HCT116 (cell line): ENCODE measurements around the gene SPEM1. TPM values are rescaled to one million over a fixed set of nuclear protein-coding genes. Genes with fewer than 3 reads are reported as not detected.

Experiments
- ATAC-seq: fragments of 200-7000 bp; cut with Tn5 transposase; 2 replicates; pipeline ENCODE4 v1.9.1; 2020; ENCODE audit warnings: mild to moderate bottlenecking, moderate library complexity
- BruUV-seq: library from RNA; stranded (reverse); fragments of 400-500 nt; replicated peaks from 2 replicates; lab custom pipeline; 2021; lab: Mats Ljungman, UMichigan
- CTCF ChIA-PET: fragments of 300-600 bp; sonication (Branson Sonifier 250); formaldehyde crosslinking; loops from one replicate; lab custom pipeline; 2021; ENCODE audit warnings: antibody characterized with exemption; lab: Charles Lee
- POLR2A ChIA-PET: fragments of 300-600, 350-600 bp; sonication (Branson Sonifier 250); formaldehyde crosslinking; loops from one replicate; lab custom pipeline; 2021; ENCODE audit warnings: antibody characterized with exemption; lab: Charles Lee
- RAD21 ChIA-PET, 2 experiments: fragments of 300-600 bp; sonication (Branson Sonifier 250); formaldehyde crosslinking; loops; one replicate each; lab custom pipeline; 2023; ENCODE audit warnings: low total read pairs in 2 of 2; ENCODE audit not compliant: uncharacterized antibody in 2 of 2, unreplicated experiment in 2 of 2, low non-redundant PET in 1 of 2; lab: Charles Lee
- DNase-seq: peaks from one replicate; pipeline ENCODE4 v3.0.0-alpha.2; 2010; ENCODE audit warnings: low read depth, low spot score
- H2AFZ ChIP-seq: fragments of 200-600 bp; shearing (Covaris generic), sonication (generic); 2 replicates; pipeline ENCODE4 v1.6.1; 2017; ENCODE audit warnings: low read depth, mixed run types, mixed read lengths, antibody characterized with exemption, low read length; ENCODE audit not compliant: poor library complexity, severe bottlenecking
- H3K27ac ChIP-seq: 2 replicates; pipeline ENCODE4 v1.5.1; 2012; ENCODE audit warnings: low read depth, low read length
- H3K27me3 ChIP-seq: fragments of 200-600 bp; sonication (generic); 2 replicates; pipeline ENCODE4 v1.6.1; 2016; ENCODE audit warnings: mixed run types, low read length, mixed read lengths; ENCODE audit not compliant: insufficient read depth
- H3K36me3 ChIP-seq, 2 experiments: fragments of 200-500 bp in 1 of 2; fragments of 200-600 bp in 1 of 2; sonication (Bioruptor generic) in 1 of 2; sonication (generic) in 1 of 2; 2 replicates each; pipeline versions ENCODE4 v1.5.1 to v1.6.1; 2014 to 2016; ENCODE audit warnings: low read length in 2 of 2, inconsistent platforms in 1 of 2, mixed read lengths in 1 of 2, mixed run types in 1 of 2; ENCODE audit not compliant: insufficient read depth in 2 of 2, control insufficient read depth in 1 of 2
- H3K4me1 ChIP-seq, 2 experiments: fragments of 200-600 bp in 1 of 2; sonication (generic) in 1 of 2; 2 replicates each; pipeline versions ENCODE4 v1.5.1 to v1.6.1; 2012 to 2017; ENCODE audit warnings: low read length in 2 of 2, inconsistent platforms in 1 of 2, mild to moderate bottlenecking in 1 of 2, mixed read lengths in 1 of 2, mixed run types in 1 of 2, moderate library complexity in 1 of 2; ENCODE audit not compliant: insufficient read depth in 2 of 2, control insufficient read depth in 1 of 2
- H3K4me2 ChIP-seq: fragments of 200-600 bp; sonication (generic); 2 replicates; pipeline ENCODE4 v1.6.1; 2017; ENCODE audit warnings: mixed run types, low read length, mixed read lengths
- H3K4me3 ChIP-seq, 2 experiments: fragments of 200-600 bp in 1 of 2; sonication (generic) in 1 of 2; replicated peaks in 1 of 2; 2 replicates each; pipeline ENCODE4 v1.5.1; 2011 to 2016; ENCODE audit warnings: low read length in 2 of 2, control low read depth in 1 of 2, low read depth in 1 of 2, mild to moderate bottlenecking in 1 of 2, mixed read lengths in 1 of 2, mixed run types in 1 of 2
- H3K79me2 ChIP-seq: fragments of 200-600 bp; sonication (generic); 2 replicates; pipeline ENCODE4 v1.6.1; 2017; ENCODE audit warnings: mild to moderate bottlenecking, mixed run types, low read length, moderate library complexity, mixed read lengths; ENCODE audit not compliant: insufficient read depth
- H3K9ac ChIP-seq: fragments of 200-600 bp; sonication (generic); 2 replicates; pipeline ENCODE4 v1.6.1; 2016; ENCODE audit warnings: low read length, mixed read lengths
- H3K9me2 ChIP-seq: fragments of 200-600 bp; sonication (generic), shearing (Covaris generic); 2 replicates; pipeline ENCODE4 v1.6.1; 2017; ENCODE audit warnings: mixed run types, mild to moderate bottlenecking, moderate library complexity; ENCODE audit not compliant: insufficient read depth
- H3K9me3 ChIP-seq, 2 experiments: fragments of 200-500 bp in 1 of 2; fragments of 200-600 bp in 1 of 2; sonication (Bioruptor generic) in 1 of 2; sonication (generic) in 1 of 2; 2 replicates each; pipeline ENCODE4 v1.6.1; 2014 to 2017; ENCODE audit warnings: low read length in 2 of 2, mixed read lengths in 2 of 2, inconsistent platforms in 1 of 2, low read depth in 1 of 2, mild to moderate bottlenecking in 1 of 2, mixed run types in 1 of 2, moderate library complexity in 1 of 2; ENCODE audit not compliant: control insufficient read depth in 1 of 2, insufficient read depth in 1 of 2
- H4K20me1 ChIP-seq: fragments of 200-600 bp; sonication (generic), shearing (Covaris generic); 2 replicates; pipeline ENCODE4 v1.6.1; 2017; ENCODE audit warnings: mixed run types, mild to moderate bottlenecking, moderate library complexity; ENCODE audit not compliant: insufficient read depth
- CBX3 ChIP-seq: IDR thresholded peaks from 2 replicates; pipeline ENCODE4 v1.6.1; 2012; ENCODE audit warnings: low read depth
- ELF1 ChIP-seq: IDR thresholded peaks from 2 replicates; pipeline ENCODE4 v1.6.1; 2012; ENCODE audit warnings: low read depth, borderline replicate concordance
- JUND ChIP-seq: IDR thresholded peaks from 2 replicates; pipeline ENCODE4 v1.6.1; 2012
- POLR2AphosphoS5 ChIP-seq: IDR thresholded peaks from 2 replicates; pipeline ENCODE4 v1.6.1; 2011; ENCODE audit warnings: mild to moderate bottlenecking, low read depth, low read length, moderate library complexity
- RAD21 ChIP-seq: IDR thresholded peaks from 2 replicates; pipeline ENCODE4 v1.6.1; 2012; ENCODE audit warnings: low read depth, mild to moderate bottlenecking
- SIN3A ChIP-seq: IDR thresholded peaks from 2 replicates; pipeline ENCODE4 v1.6.1; 2012; ENCODE audit warnings: low read depth
- SRF ChIP-seq: IDR thresholded peaks from 2 replicates; pipeline ENCODE4 v1.6.1; 2012; ENCODE audit warnings: low read depth
- TCF7L2 ChIP-seq: IDR thresholded peaks from 2 replicates; pipeline ENCODE4 v1.7.0; 2011; ENCODE audit warnings: borderline replicate concordance, inconsistent platforms; ENCODE audit not compliant: insufficient read depth, insufficient read length; ENCODE audit errors: extremely low read depth
- ZNF274 ChIP-seq: fragments of 200-500 bp; sonication (Bioruptor generic); IDR thresholded peaks from 2 replicates; pipeline ENCODE4 v1.6.1; 2014; ENCODE audit warnings: mild to moderate bottlenecking, low read depth, low read length, inconsistent platforms
- intact Hi-C: fragments of 100-400 bp; cut with micrococcal nuclease; formaldehyde crosslinking; loops from 2 replicates; pipeline ENCODE4 v1.10.0; 2022
- total RNA-seq: library from RNA; stranded (reverse); gene quantifications from one replicate; pipeline ENCODE4 v1.2.1, GENCODE V29; 2021; ENCODE audit not compliant: unreplicated experiment
- TF ChIP-seq, protein P1 (sequence below), 3 experiments: fragments of 200-600 bp in 1 of 3; sonication (generic) in 1 of 3; IDR thresholded peaks in 2 of 3; conservative IDR thresholded peaks in 1 of 3; 2 replicates each; pipeline ENCODE4 v1.5.1; 2012 to 2017; ENCODE audit warnings: low read depth in 2 of 3, low read length in 2 of 3, antibody characterized with exemption in 1 of 3, borderline replicate concordance in 1 of 3, control low read depth in 1 of 3, mild to moderate bottlenecking in 1 of 3, mixed read lengths in 1 of 3, mixed run types in 1 of 3, moderate library complexity in 1 of 3; ENCODE audit not compliant: insufficient read depth in 1 of 3
- TF ChIP-seq, protein P2 (sequence below): IDR thresholded peaks from 2 replicates; pipeline ENCODE4 v1.6.1; 2012

SPEM1 gene
- total RNA-seq, 1 experiment from 2014 or later = 0.32 TPM

DNA sequence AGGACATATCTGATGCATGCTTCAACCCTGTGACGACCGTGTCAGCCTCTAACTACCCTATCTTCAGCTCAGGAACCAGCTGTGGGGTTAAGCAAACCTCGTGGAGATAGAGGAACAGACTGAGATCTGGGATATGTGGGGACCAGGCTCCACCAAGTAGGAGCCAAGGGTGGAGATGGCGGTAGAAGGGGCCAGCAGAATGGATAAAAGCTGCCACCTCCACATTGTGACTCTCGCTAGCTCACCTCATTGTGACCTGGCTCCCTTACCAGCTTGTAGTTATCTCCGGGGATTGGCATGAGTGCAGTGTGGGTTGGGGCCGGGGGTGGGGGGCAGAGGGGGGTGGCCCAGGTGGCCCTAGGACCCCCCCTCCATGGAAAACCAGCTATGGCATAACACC, 5.2 kb downstream of the SPEM1 start, which contains the start of gene SPEM2:
Gene SPEM2 (plus strand): TSS at position 301 of the 400 bp plus-strand sequence. CDS start 73 bp downstream, at position 374.
- no peak within 1 kb of the TSS for H3K9ac ChIP-seq
- intact Hi-C loops = no loop called here
- POLR2A ChIA-PET = interaction anchor here (1.0 kb wide), 1 partner anchor 11 kb away, joined by 4 read pairs; no protein-coding TSS in a partner anchor
- H3K79me2 ChIP-seq = no peaks in the 10 kb centered on the region
- H3K4me1 ChIP-seq = no peaks in the 10 kb centered on the region
- TF ChIP-seq, protein P1, sequence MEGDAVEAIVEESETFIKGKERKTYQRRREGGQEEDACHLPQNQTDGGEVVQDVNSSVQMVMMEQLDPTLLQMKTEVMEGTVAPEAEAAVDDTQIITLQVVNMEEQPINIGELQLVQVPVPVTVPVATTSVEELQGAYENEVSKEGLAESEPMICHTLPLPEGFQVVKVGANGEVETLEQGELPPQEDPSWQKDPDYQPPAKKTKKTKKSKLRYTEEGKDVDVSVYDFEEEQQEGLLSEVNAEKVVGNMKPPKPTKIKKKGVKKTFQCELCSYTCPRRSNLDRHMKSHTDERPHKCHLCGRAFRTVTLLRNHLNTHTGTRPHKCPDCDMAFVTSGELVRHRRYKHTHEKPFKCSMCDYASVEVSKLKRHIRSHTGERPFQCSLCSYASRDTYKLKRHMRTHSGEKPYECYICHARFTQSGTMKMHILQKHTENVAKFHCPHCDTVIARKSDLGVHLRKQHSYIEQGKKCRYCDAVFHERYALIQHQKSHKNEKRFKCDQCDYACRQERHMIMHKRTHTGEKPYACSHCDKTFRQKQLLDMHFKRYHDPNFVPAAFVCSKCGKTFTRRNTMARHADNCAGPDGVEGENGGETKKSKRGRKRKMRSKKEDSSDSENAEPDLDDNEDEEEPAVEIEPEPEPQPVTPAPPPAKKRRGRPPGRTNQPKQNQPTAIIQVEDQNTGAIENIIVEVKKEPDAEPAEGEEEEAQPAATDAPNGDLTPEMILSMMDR (IDR thresholded peaks at IDR 0.05 in 2 of 3, conservative IDR thresholded peaks at IDR 0.05 in 1 of 3; ENCODE audit: borderline replicate concordance in 1 of 3, insufficient read depth in 1 of 3, low read depth in 2 of 3, low read length in 2 of 3) = no peak
- TF ChIP-seq CBX3 (no peak), SRF (no peak), TCF7L2 (no peak), RAD21 (no peak), JUND (no peak), ELF1 (no peak), ZNF274 (no peak), SIN3A (no peak), POLR2AphosphoS5 (no peak)
- TF ChIP-seq, protein P2, sequence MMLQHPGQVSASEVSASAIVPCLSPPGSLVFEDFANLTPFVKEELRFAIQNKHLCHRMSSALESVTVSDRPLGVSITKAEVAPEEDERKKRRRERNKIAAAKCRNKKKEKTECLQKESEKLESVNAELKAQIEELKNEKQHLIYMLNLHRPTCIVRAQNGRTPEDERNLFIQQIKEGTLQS = no peak
- TF ChIP-seq, all 23 proteins: peak for 0
- BruUV-seq = no TSS peak
- H3K9me3 ChIP-seq = no peaks in the 10 kb centered on the region
- no peaks in the 10 kb centered on the region for H3K9me2 ChIP-seq
- H2AFZ ChIP-seq = no peak within 1 kb of the TSS
- ATAC-seq (no peak), DNase-seq (no peak)
- no peak within 1 kb of the TSS for H3K4me3 ChIP-seq
- ChIA-PET RAD21 (no interaction called here), CTCF (no interaction called here)
- H4K20me1 ChIP-seq = no peaks in the 10 kb centered on the region
- H3K36me3 ChIP-seq = no peaks in the 10 kb centered on the region
- no peak within 1 kb of the TSS for H3K4me2 ChIP-seq
- H3K27me3 ChIP-seq = no peaks in the 10 kb centered on the region
- H3K27ac ChIP-seq = no peak within 1 kb of the TSS
